ENCODE results near the gene PLXNC1.

PLXNC1 gene

DNA sequence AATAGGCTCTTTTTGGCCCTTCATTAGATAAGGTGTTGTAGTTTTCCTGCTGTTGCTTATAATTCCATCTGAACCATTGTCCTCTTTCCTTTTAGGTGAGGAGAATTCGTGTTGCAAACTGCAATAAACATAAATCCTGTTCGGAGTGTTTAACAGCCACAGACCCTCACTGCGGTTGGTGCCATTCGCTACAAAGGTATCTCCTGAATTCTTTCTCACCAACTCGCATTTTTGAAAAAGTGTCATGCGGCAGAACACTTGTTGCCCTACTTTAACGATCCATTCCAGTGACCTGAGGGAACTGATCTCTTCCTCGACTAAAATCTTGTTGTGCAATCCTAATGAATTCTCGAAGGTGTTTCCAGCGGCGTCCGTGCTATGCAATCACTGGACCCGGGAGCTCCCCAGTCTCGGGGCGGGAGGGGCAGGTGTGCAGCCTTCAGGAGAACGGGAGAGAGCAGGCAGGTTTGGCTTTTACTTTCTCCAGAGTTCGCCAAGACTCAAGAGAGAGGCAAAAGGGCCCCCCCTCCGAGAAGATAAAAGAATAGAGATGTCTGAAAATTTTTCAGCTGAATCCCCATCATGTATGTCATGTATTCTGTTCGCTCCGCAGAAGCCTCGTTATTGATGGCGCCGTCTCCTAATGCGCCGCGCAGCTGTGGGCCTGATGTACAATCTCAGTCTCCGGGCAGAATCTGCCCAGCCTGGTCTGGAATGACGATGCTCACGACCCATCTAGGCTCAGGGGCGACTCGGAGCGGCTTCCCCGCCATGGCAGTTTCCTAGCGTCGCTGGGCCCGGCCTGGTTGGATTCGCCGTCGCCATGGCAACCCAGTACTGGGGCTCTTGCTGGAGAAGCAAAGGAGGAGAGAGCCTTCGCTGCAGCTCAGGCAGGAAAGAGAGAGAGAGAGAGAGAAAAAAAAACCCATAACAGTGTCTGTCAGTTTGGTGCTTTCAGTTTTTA, 38.2 kb downstream of the PLXNC1 start:
- peaks cover 16% of the 10 kb centered on the region for H3K4me1 ChIP-seq (ENCODE audit: low read depth, poor library complexity, severe bottlenecking)
- H3K36me3 ChIP-seq (ENCODE audit: insufficient read depth): no peaks in the 10 kb centered on the region
- no peaks in the 10 kb centered on the region for H4K20me1 ChIP-seq (ENCODE audit: insufficient read depth)
- no peaks in the 10 kb centered on the region for H3K79me2 ChIP-seq (ENCODE audit: insufficient read depth, low read depth)
- no peak overlapping the region for H3K27ac ChIP-seq
- H3K4me2 ChIP-seq: no peak overlapping the region
- H3K27me3 ChIP-seq (ENCODE audit: insufficient read depth, low read depth): no peaks in the 10 kb centered on the region
- no peak overlapping the region for H3K4me3 ChIP-seq (IDR thresholded peaks at IDR 0.05; ENCODE audit: insufficient read depth, low read depth, low read length)
- no peak overlapping the region for H2AFZ ChIP-seq (ENCODE audit: low read depth)
- TF ChIP-seq, protein P1, sequence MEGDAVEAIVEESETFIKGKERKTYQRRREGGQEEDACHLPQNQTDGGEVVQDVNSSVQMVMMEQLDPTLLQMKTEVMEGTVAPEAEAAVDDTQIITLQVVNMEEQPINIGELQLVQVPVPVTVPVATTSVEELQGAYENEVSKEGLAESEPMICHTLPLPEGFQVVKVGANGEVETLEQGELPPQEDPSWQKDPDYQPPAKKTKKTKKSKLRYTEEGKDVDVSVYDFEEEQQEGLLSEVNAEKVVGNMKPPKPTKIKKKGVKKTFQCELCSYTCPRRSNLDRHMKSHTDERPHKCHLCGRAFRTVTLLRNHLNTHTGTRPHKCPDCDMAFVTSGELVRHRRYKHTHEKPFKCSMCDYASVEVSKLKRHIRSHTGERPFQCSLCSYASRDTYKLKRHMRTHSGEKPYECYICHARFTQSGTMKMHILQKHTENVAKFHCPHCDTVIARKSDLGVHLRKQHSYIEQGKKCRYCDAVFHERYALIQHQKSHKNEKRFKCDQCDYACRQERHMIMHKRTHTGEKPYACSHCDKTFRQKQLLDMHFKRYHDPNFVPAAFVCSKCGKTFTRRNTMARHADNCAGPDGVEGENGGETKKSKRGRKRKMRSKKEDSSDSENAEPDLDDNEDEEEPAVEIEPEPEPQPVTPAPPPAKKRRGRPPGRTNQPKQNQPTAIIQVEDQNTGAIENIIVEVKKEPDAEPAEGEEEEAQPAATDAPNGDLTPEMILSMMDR (conservative IDR thresholded peaks at IDR 0.05; ENCODE audit: low read depth, low read length): no peak
- no peak overlapping the region for H3K9ac ChIP-seq

DNA sequence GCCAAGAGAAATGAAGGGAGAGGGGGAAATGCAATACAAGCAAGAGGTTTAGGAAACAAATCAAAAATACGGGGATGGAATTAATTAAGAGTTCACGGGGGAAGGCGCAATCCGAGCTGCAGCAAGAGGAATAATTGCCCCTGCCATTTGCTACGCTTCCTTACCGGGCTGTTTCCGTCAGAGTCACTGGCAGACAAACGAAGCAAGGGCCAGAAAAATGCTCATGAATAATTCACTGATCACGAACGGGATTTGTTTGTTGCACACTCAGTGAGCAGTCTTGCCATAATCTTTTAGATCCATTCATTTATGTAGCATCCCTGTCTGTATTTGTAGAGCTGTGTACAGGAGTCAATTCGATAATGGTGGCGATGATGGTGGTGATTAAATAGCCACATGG, 39.0 kb downstream of the PLXNC1 start:
- H3K27ac ChIP-seq: no peak overlapping the region
- H3K4me2 ChIP-seq: no peak overlapping the region
- no peaks in the 10 kb centered on the region for H3K27me3 ChIP-seq (ENCODE audit: insufficient read depth, low read depth)
- no peak overlapping the region for H2AFZ ChIP-seq (ENCODE audit: low read depth)
- peaks cover 21% of the 10 kb centered on the region for H3K4me1 ChIP-seq (ENCODE audit: low read depth, poor library complexity, severe bottlenecking)
- H3K9ac ChIP-seq: no peak overlapping the region
- no peaks in the 10 kb centered on the region for H3K79me2 ChIP-seq (ENCODE audit: insufficient read depth, low read depth)
- no peak overlapping the region for H3K4me3 ChIP-seq (IDR thresholded peaks at IDR 0.05; ENCODE audit: insufficient read depth, low read depth, low read length)
- H4K20me1 ChIP-seq (ENCODE audit: insufficient read depth): no peaks in the 10 kb centered on the region
- TF ChIP-seq, protein P1 (conservative IDR thresholded peaks at IDR 0.05; ENCODE audit: low read depth, low read length): no peak
- H3K36me3 ChIP-seq (ENCODE audit: insufficient read depth): no peaks in the 10 kb centered on the region

DNA sequence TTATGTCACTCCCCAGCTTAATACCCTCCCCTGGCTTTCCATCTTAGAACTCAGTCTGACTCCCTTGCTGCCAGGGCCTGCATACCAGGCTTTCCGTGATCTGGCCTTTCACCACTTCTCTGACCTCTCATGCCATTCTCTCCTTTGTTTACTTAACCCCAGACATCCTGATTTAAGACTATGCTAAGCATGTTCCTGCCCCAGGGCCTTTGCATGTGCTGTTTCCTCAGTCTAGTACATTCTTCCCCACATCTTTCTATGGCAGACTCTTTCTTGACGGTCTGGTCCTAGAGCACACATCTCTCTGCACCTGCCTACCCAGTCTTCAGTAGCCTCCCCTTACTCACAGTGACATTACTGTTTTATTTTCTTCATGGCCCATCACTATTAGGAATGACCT, 42.2 kb downstream of the PLXNC1 start:
- H3K36me3 ChIP-seq (ENCODE audit: insufficient read depth): no peaks in the 10 kb centered on the region
- H3K4me3 ChIP-seq (IDR thresholded peaks at IDR 0.05; ENCODE audit: insufficient read depth, low read depth, low read length): no peak overlapping the region
- H3K79me2 ChIP-seq (ENCODE audit: insufficient read depth, low read depth): no peaks in the 10 kb centered on the region
- no peaks in the 10 kb centered on the region for H4K20me1 ChIP-seq (ENCODE audit: insufficient read depth)
- H3K9ac ChIP-seq: no peak overlapping the region
- H3K27ac ChIP-seq: peak overlapping the region; percentile 38; the same call in 1 of the 2 replicates
- H2AFZ ChIP-seq (ENCODE audit: low read depth): no peak overlapping the region
- no peaks in the 10 kb centered on the region for H3K27me3 ChIP-seq (ENCODE audit: insufficient read depth, low read depth)
- H3K4me2 ChIP-seq: peak overlapping the region; percentile 1; the same call in 1 of the 2 replicates
- TF ChIP-seq, protein P1 (conservative IDR thresholded peaks at IDR 0.05; ENCODE audit: low read depth, low read length): no peak
- H3K4me1 ChIP-seq (ENCODE audit: low read depth, poor library complexity, severe bottlenecking): peaks cover 26% of the 10 kb centered on the region

DNA sequence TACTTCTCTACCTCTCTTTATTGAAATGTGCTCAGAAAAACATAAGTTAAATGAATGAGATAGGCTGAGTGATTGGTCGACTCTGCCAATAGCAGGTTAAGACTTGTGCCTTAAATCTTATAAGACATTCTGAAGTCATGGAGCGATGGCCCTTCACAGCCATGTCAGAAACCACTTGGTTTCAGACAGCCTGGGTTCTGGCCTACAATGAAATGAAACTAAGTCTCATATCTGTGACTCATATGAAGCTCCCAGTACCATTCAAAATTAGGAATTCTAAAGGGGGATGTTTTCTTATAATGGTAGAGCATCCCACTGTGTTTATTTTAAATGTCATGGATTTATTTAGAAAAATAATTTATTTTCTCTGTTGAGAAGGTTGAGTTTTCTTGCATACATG, 42.6 kb downstream of the PLXNC1 start:
- H3K27ac ChIP-seq: peak overlapping the region; percentile 38; the same call in 1 of the 2 replicates
- H3K27me3 ChIP-seq (ENCODE audit: insufficient read depth, low read depth): no peaks in the 10 kb centered on the region
- TF ChIP-seq, protein P1 (conservative IDR thresholded peaks at IDR 0.05; ENCODE audit: low read depth, low read length): no peak
- no peak overlapping the region for H2AFZ ChIP-seq (ENCODE audit: low read depth)
- H3K36me3 ChIP-seq (ENCODE audit: insufficient read depth): no peaks in the 10 kb centered on the region
- peaks cover 26% of the 10 kb centered on the region for H3K4me1 ChIP-seq (ENCODE audit: low read depth, poor library complexity, severe bottlenecking)
- H3K4me3 ChIP-seq (IDR thresholded peaks at IDR 0.05; ENCODE audit: insufficient read depth, low read depth, low read length): no peak overlapping the region
- no peak overlapping the region for H3K9ac ChIP-seq
- peak overlapping the region; percentile 1; the same call in 1 of the 2 replicates for H3K4me2 ChIP-seq
- H3K79me2 ChIP-seq (ENCODE audit: insufficient read depth, low read depth): no peaks in the 10 kb centered on the region
- H4K20me1 ChIP-seq (ENCODE audit: insufficient read depth): no peaks in the 10 kb centered on the region
